Measurements from ENCODE around the gene GFOD1.

- TF ChIP-seq CTCF (IDR thresholded peaks at IDR 0.05), result no peak
- no peak for TF ChIP-seq POLR2A (IDR thresholded peaks at IDR 0.05)
Observed at GRCh38 chr6:13462458-13463327, 24.7 kb downstream of the GFOD1 start.
